Osteoblast (primary cell): ENCODE results near the gene NLRP10. TPM values are rescaled to one million over a fixed set of nuclear protein-coding genes. Genes with fewer than 3 reads are reported as not detected.

ENCODE experiments used
- DNase-seq: peaks from one replicate; pipeline ENCODE4 v3.0.0; 2011; ENCODE audit warnings: low spot score, mixed read lengths; ENCODE audit not compliant: insufficient read length; ENCODE audit errors: missing footprints
- H2AFZ ChIP-seq: 2 replicates; pipeline ENCODE4 v1.6.0; 2011; ENCODE audit warnings: mild to moderate bottlenecking, low read length
- H3K27ac ChIP-seq: 2 replicates; pipeline ENCODE4 v1.5.1; 2011; ENCODE audit warnings: mild to moderate bottlenecking, low read depth, low read length, moderate library complexity
- H3K27me3 ChIP-seq: 2 replicates; pipeline ENCODE4 v1.6.0; 2012; ENCODE audit warnings: mild to moderate bottlenecking, control low read depth, inconsistent platforms, low read length, moderate library complexity; ENCODE audit not compliant: insufficient read depth
- H3K36me3 ChIP-seq: 2 replicates; pipeline ENCODE4 v1.5.1; 2011; ENCODE audit warnings: mild to moderate bottlenecking, low read length, control low read depth, moderate library complexity; ENCODE audit not compliant: insufficient read depth
- H3K4me1 ChIP-seq: 2 replicates; pipeline ENCODE4 v1.5.1; 2011; ENCODE audit warnings: mild to moderate bottlenecking, low read length, control low read depth, moderate library complexity; ENCODE audit not compliant: insufficient read depth
- H3K4me2 ChIP-seq: 2 replicates; pipeline ENCODE4 v1.6.0; 2011; ENCODE audit warnings: mild to moderate bottlenecking, low read length; ENCODE audit not compliant: insufficient read depth
- H3K4me3 ChIP-seq: fragments of 200-600 bp; sonication (generic); 3 replicates; pipeline ENCODE4 v1.5.1; 2012; ENCODE audit warnings: mild to moderate bottlenecking, low read length, inconsistent platforms; ENCODE audit not compliant: insufficient read depth
- H3K79me2 ChIP-seq: 2 replicates; pipeline ENCODE4 v1.6.0; 2012; ENCODE audit warnings: mild to moderate bottlenecking, low read length, control low read depth, inconsistent platforms; ENCODE audit not compliant: insufficient read depth
- H3K9me3 ChIP-seq: 2 replicates; pipeline ENCODE4 v1.5.1; 2011; ENCODE audit warnings: low read depth, low read length, control low read depth
- H4K20me1 ChIP-seq: 2 replicates; pipeline ENCODE4 v1.6.0; 2012; ENCODE audit warnings: mild to moderate bottlenecking, low read length, control low read depth; ENCODE audit not compliant: insufficient read depth
- total RNA-seq: library from RNA; depleted of rRNA; stranded (reverse); fragments of >200 nt; gene quantifications from 2 replicates; pipeline ENCODE4 v1.2.3, GENCODE V29; 2012
- TF ChIP-seq, protein P1 (sequence below): IDR thresholded peaks from 2 replicates; pipeline ENCODE4 v1.5.1; 2011; ENCODE audit warnings: mild to moderate bottlenecking, low read depth, low read length, moderate library complexity; ENCODE audit errors: extremely low read depth

The NLRP10 gene
- total RNA-seq, 1 donor: 14.1 TPM

DNA sequence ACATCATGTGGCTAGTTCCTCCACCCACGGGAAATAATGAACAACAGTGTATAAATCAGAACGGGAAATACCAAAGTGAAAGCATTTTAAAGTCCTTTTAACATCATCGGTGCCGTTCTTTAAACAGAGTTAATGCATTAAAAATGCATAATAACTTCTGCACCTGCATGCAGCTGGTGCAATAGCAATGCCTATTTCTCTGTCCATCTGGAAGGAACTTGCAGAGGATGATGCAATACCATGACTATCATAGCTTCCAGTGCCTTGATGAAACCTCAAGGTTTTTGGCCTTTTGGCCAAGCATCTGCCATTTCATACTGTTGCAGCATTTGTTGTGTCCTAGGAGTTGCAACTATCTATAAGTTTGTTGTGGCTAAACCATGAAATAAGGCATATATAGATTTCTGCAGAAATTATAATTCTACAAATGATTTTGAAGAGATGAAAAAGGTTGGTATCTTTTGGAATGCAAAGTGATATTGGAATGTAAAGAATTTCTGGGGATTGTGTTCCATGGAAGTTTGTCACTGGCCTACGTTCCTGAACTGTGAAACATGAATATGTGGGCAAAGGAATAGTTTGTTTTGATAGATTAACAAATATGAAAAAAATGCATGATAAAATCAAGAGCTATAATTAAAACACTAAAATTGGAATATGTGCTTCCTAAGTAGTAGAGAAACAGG lies 12.1 kb upstream of the NLRP10 start:
- TF ChIP-seq, protein P1, sequence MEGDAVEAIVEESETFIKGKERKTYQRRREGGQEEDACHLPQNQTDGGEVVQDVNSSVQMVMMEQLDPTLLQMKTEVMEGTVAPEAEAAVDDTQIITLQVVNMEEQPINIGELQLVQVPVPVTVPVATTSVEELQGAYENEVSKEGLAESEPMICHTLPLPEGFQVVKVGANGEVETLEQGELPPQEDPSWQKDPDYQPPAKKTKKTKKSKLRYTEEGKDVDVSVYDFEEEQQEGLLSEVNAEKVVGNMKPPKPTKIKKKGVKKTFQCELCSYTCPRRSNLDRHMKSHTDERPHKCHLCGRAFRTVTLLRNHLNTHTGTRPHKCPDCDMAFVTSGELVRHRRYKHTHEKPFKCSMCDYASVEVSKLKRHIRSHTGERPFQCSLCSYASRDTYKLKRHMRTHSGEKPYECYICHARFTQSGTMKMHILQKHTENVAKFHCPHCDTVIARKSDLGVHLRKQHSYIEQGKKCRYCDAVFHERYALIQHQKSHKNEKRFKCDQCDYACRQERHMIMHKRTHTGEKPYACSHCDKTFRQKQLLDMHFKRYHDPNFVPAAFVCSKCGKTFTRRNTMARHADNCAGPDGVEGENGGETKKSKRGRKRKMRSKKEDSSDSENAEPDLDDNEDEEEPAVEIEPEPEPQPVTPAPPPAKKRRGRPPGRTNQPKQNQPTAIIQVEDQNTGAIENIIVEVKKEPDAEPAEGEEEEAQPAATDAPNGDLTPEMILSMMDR: no peak
- no peaks in the 10 kb centered on the region for H3K79me2 ChIP-seq
- H3K36me3 ChIP-seq: no peaks in the 10 kb centered on the region
- no peaks in the 10 kb centered on the region for H4K20me1 ChIP-seq
- H3K27me3 ChIP-seq: no peaks in the 10 kb centered on the region
- H3K9me3 ChIP-seq: no peaks in the 10 kb centered on the region
- H3K4me2 ChIP-seq: peak overlapping the region; percentile 68
- no peak overlapping the region for H2AFZ ChIP-seq
- H3K4me3 ChIP-seq: peak overlapping the region; percentile 4
- peak; percentile 26 for DNase-seq
- peaks cover 30% of the 10 kb centered on the region for H3K4me1 ChIP-seq
- peak overlapping the region; percentile 79 for H3K27ac ChIP-seq

DNA sequence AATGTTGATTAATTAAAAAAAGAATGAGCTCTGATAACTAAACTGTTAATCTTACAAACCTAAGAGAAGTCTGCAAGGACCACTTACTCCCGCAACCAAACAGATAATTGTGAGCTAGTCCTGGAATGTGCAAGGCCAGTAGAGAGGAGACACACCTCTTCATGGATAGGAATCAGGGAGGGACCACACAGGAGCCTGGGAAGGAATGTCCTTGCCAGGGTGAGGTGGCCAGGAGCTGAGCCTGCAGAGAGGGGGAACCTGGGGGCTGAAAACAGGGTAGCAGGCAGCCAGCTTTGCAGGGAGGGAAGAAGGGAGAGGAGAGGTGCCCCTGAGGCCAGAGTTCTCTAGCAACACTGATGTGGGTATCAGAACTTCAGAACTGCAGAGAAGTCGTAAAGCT lies 9.4 kb upstream of the NLRP10 start:
- Histone ChIP-seq H2AFZ (peak overlapping the region; percentile 47), H3K27me3 (no peaks in the 10 kb centered on the region), H3K9me3 (no peaks in the 10 kb centered on the region), H3K4me2 (no peak overlapping the region), H3K79me2 (no peaks in the 10 kb centered on the region), H3K4me3 (no peak overlapping the region), H3K36me3 (no peaks in the 10 kb centered on the region), H4K20me1 (no peaks in the 10 kb centered on the region), H3K4me1 (peaks cover 42% of the 10 kb centered on the region), H3K27ac (no peak overlapping the region)
- DNase-seq: no peak
- TF ChIP-seq, protein P1: no peak

DNA sequence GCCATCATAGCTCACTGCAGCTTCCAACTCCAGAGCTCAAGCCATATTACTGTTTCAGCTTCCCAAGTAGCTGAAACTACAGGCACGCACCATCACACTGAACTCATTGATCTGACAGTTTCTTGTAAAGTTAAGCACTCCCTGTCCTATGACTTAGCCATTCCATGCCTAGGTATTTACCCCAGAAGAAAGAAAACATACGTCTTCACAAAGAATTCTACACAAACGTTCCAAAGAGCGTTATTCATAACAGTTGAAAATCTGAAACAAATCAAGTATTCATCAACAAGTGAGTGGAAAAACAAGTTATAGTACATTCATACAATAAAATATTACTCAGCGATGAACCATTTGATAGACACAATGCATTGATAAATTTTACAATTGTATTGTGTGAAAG lies 7.8 kb upstream of the NLRP10 start:
- Histone ChIP-seq H3K4me3 (no peak overlapping the region), H4K20me1 (no peaks in the 10 kb centered on the region), H3K4me1 (peaks cover 52% of the 10 kb centered on the region), H3K9me3 (no peaks in the 10 kb centered on the region), H3K4me2 (peak overlapping the region; percentile 17), H3K27ac (peak overlapping the region; percentile 83), H3K27me3 (no peaks in the 10 kb centered on the region), H2AFZ (no peak overlapping the region), H3K36me3 (no peaks in the 10 kb centered on the region), H3K79me2 (no peaks in the 10 kb centered on the region)
- no peak for DNase-seq
- TF ChIP-seq, protein P1: no peak

DNA sequence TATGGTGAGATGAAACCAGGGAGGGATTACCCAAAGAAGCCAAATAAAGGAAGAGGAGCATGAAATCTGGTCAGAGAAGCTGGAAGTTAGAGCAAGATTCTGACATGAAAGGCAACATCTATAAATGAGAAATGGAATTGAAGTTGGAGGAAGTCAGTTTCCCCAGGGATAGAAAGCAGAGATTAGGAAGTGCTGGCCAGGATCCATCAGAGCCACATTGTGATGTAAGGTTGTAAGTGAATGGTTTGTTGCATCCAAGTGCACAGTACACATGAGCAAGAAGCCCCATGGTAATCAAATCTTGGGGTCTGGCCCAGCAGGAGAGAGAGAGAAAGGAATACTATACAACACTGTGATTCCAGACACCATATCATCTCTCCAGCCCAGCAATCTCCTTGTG lies 6.6 kb upstream of the NLRP10 start:
- no peak overlapping the region for H2AFZ ChIP-seq
- no peaks in the 10 kb centered on the region for H4K20me1 ChIP-seq
- no peaks in the 10 kb centered on the region for H3K79me2 ChIP-seq
- H3K27ac ChIP-seq: peak overlapping the region; percentile 83
- H3K4me3 ChIP-seq: no peak overlapping the region
- H3K4me1 ChIP-seq: peaks cover 52% of the 10 kb centered on the region
- no peaks in the 10 kb centered on the region for H3K9me3 ChIP-seq
- no peaks in the 10 kb centered on the region for H3K36me3 ChIP-seq
- TF ChIP-seq, protein P1: no peak
- H3K27me3 ChIP-seq: no peaks in the 10 kb centered on the region
- no peak overlapping the region for H3K4me2 ChIP-seq
- peak; percentile 26 for DNase-seq
